ENCODE data around the gene FFAR2. TPM values are rescaled to one million over a fixed set of nuclear protein-coding genes. Genes with fewer than 3 reads are reported as not detected.

The FFAR2 gene
- total and polyA plus RNA-seq, 2 donors (not counting 3 experiments of a cell fraction or from before 2014, with no cell fraction given) = not detected

GRCh38 chr19:35432911-35433310 lies 15.1 kb upstream of the FFAR2 start:
- TF ChIP-seq FOS (IDR thresholded peaks at IDR 0.05; ENCODE audit: borderline replicate concordance, insufficient read depth, low read length) = no peak
- no peak for TF ChIP-seq EZH2 (IDR thresholded peaks at IDR 0.05; ENCODE audit: borderline replicate concordance, low read depth, low read length, severe bottlenecking)
- no peak for TF ChIP-seq MAX (IDR thresholded peaks at IDR 0.05; ENCODE audit: insufficient read depth, insufficient read length)
- no peak for TF ChIP-seq CTCF (IDR thresholded peaks at IDR 0.05; ENCODE audit: extremely low read depth in 1 of 2, insufficient read depth in 1 of 2, low read depth in 1 of 2, low read length in 2 of 2)
- TF ChIP-seq GATA2 (IDR thresholded peaks at IDR 0.05; ENCODE audit: insufficient read depth, insufficient read length, low read depth, low read length) = no peak
- TF ChIP-seq POLR2A (IDR thresholded peaks at IDR 0.05; ENCODE audit: low read depth, low read length) = no peak
- TF ChIP-seq MYC (IDR thresholded peaks at IDR 0.05; ENCODE audit: low read depth, low read length) = no peak
- TF ChIP-seq JUN (IDR thresholded peaks at IDR 0.05; ENCODE audit: borderline replicate concordance, insufficient read depth, insufficient read length, low read depth) = no peak
- no peak for TF ChIP-seq POLR2AphosphoS5 (IDR thresholded peaks at IDR 0.05; ENCODE audit: insufficient read depth, low read depth, low read length)
- H3K9ac ChIP-seq (replicated peaks; ENCODE audit: extremely low read depth, insufficient read depth, low read length) = no peak overlapping the region
- H4K20me1 ChIP-seq (replicated peaks; ENCODE audit: control insufficient read depth, extremely low read depth, insufficient read depth, low read length) = no peaks in the 10 kb centered on the region
- DNase-seq (ENCODE audit: low read depth, low spot score) (no peak), FAIRE-seq (no peak)
- intact Hi-C loops (cut with micrococcal nuclease) (no loop called here), dilution Hi-C loops (cut with MboI; ENCODE audit: extremely low pct_ligation_motif_present, low sequenced_read_pairs) (no loop called here)
- peaks cover 0 to 7% of the 10 kb centered on the region in 2 experiments for H3K27me3 ChIP-seq (ENCODE audit: control insufficient read depth in 2 of 2, insufficient read depth in 2 of 2, low read length in 2 of 2)
- no peak overlapping the region for H3K27ac ChIP-seq (ENCODE audit: insufficient read depth, low read depth, low read length)
- no peaks in the 10 kb centered on the region for H3K79me2 ChIP-seq (ENCODE audit: control insufficient read depth, insufficient read depth, low read length)
- H2AFZ ChIP-seq (ENCODE audit: low read depth, low read length) = no peak overlapping the region
- H3K36me3 ChIP-seq (ENCODE audit: control insufficient read depth in 2 of 2, extremely low read depth in 1 of 2, insufficient read depth in 2 of 2, low read length in 2 of 2) = no peaks in the 10 kb centered on the region
- H3K4me2 ChIP-seq (ENCODE audit: insufficient read depth, low read length) = no peak overlapping the region
- H3K4me1 ChIP-seq (ENCODE audit: control insufficient read depth, extremely low read depth, insufficient read depth, low read length) = no peaks in the 10 kb centered on the region
- H3K9me1 ChIP-seq (replicated peaks; ENCODE audit: control insufficient read depth, extremely low read depth, insufficient read depth, low read length) = no peaks in the 10 kb centered on the region
- no peaks in the 10 kb centered on the region for H3K9me3 ChIP-seq (replicated peaks; ENCODE audit: control insufficient read depth, insufficient read depth, low read length)
- ChIA-PET POLR2A (no interaction called here), CTCF (no interaction called here)
- no peak overlapping the region for H3K4me3 ChIP-seq (replicated peaks in 1 of 3; ENCODE audit: insufficient read depth in 1 of 3, low read depth in 1 of 3, low read length in 3 of 3)
- BruUV-seq (replicated peaks) = no TSS peak
